ENCODE measurements around the gene APOC1.
A peak's percentile ranks its signal among the peaks of the same experiment; 100 is the strongest.
"Not testable (repeated sequence)": the region's sequence is repeated elsewhere in the genome, so short reads cannot be mapped to it uniquely, and the experiment has no call there.

The APOC1 gene

DNA sequence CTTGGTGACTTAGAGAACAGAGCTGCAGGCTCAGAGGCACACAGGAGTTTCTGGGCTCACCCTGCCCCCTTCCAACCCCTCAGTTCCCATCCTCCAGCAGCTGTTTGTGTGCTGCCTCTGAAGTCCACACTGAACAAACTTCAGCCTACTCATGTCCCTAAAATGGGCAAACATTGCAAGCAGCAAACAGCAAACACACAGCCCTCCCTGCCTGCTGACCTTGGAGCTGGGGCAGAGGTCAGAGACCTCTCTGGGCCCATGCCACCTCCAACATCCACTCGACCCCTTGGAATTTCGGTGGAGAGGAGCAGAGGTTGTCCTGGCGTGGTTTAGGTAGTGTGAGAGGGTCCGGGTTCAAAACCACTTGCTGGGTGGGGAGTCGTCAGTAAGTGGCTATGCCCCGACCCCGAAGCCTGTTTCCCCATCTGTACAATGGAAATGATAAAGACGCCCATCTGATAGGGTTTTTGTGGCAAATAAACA lies 9.9 kb downstream of the APOC1 start:
- DNase-seq, result no peak

DNA sequence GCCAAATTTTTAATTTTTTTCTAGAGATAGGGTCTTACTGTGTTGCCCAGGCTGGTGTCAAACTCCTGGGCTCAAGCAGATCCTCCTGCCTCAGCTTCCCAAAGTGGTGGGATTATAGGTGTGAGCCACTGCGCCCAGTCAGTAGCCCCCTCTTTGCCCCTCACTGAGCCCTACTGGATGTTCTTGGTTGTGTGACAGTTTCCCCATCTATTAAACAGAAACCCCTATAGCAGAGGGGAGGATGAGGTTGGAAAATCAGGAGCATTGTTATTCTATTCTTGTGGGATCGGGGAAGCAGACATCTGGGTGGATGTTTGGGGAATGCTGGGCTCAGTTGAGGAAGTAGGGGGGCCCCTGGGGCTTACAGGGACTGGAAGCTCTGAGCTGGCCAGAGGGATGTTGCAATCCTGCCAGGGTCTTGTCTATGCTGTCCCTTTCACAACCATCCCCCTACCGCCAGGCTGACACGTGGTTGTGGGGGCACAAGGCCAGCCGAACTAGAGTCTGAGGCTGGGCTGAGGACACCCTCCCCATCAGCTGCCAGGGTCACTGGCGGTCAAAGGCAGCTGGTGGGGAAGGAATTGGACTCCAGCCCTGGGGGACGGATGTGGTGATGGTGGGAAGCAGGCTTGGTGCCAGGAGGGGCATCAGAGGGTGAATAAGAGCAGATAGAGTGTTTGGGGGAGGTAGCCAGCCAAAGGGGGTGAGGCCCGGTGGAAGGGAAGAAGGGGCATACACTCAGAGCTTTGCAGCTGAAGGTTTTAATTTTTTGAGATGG lies 10.9 kb downstream of the APOC1 start:
- peak in 1 of 2 donors; percentile 18 for DNase-seq

DNA sequence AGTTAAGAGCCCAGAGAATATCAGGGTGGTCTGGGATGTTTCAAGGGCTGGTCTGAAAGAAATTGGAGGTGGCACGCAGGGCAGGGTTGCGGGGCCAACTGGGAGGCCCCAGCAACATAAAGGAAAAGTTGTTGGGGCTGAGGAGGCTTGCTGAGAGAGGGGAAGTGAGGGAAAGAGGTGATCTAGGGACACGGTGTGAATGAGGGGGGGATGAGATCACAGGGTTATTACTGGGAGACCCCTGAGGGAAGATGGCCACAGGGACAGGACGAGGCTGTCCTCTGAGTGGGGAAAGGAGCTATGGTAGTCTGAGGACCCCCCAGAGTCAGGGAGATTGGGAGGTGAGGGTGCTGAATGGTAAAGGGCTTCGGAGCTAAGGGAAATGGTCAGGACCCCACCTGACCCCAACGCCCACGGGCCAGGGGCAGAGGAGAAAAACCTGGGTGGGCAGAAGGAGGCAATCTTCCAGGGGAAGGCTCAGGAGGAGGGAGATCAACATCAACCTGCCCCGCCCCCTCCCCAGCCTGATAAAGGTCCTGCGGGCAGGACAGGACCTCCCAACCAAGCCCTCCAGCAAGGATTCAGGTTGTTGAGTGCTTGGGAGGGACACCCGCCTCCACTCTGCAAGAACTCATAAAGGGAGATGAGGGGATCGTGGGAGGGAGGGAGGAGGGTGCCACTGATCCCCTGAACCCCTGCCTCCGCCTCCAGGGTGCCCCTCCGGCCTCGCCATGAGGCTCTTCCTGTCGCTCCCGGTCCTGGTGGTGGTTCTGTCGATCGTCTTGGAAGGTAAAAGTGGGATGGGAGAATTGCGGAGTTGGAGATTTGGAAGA lies 12.1 kb downstream of the APOC1 start:
- DNase-seq, result not testable (repeated sequence)

DNA sequence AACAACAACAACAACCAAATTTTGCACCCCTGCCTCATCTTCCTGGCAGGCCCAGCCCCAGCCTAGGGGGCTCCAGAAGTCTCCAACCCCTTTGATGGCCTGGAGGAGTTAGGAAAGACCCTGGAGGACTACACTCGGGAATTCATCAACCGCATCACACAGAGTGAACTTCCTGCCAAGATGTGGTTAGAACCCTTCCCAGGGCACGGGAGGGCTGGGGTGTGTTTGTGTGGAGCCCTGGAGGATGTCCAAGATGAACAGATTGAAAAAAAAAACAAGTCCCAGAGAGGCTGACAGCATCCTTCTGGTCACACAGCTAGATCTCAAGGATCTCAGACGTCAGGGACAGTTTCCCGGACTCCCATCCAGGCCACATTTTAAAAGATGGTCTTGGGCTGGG lies 13.3 kb downstream of the APOC1 start:
- no peak for DNase-seq

DNA sequence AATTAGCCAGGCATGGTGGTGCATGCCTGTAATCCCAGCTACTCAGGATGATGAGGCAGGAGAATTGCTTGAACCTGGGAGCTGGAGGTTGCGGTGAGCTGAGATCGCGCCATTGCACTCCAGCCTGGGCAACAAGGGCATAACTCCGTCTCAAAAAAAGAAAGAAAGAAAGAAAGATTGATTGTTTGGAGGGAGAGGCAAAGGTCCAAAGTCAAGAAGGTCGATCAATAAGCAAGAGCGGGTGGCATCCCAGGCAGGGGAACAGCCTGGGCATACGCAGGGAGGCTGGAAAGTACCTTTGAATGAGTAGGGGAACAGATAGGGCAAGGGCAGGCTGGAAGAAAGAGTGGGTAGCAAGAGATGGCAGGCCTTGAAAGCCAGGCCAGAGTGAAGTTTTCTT lies 15.7 kb downstream of the APOC1 start:
- DNase-seq, result no peak

DNA sequence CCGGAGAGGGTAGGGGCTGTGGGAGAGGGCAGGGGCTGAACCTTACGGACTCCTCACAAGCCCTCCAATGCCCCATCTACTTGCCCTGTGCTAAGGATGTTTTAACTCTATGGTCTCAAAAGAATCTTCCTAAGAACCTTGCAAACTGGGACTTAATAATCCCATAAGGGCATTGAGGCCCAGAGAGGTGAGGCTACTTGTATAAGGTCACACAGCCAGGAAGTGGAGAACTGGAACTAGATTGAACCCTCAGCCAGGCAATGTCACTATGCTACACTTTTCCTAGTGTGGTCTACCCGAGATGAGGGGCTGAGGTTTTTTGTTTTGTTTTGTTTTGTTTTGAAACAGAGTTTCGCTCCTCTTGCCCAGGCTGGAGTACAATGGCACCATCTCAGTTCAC lies 17.1 kb downstream of the APOC1 start:
- DNase-seq, result no peak

DNA sequence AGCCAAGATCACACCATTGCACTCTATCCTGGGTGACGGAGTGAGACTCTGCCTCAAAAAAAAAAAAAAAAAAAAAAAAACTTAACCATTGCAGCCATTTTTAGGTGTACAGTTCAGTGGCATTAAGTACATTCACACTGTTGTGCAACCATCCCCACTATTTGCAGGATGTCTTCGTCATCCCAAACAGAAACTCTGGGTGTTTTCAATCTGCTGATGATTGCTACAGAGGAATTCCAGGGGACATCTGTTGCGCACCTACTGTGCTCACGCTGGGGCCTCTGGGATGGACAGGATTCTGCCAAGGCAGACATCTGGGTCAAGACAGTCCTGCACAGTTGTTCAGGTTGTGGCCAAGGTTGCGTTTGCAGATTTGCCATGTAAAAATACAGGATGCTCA lies 25.3 kb downstream of the APOC1 start:
- DNase-seq, result no peak

DNA sequence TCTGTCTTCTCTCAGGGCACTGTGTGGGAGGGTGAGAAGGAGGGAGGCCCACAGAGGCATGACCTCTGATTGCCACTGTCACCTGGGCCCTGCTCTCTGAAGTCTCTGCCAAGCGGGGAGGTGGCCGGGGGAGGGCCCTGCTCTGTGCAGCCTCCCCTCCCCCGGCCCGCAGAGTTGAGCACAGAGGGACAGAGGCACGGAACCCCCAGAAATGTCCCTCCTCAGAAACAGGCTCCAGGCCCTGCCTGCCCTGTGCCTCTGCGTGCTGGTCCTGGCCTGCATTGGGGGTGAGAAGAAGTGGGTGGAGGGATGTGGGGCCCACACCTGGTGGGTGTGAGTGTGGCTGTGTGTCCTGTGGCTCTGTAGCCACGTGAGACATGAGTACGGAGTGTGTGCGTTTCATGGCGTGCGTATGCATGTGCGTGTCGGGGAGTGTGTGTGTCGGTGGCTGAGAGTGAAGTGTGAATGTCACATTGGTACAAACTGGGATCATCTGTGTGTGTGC lies 27.7 kb downstream of the APOC1 start, which contains the start of gene APOC4:
TSS of gene APOC4 (plus strand) at position 171 of the 505 bp plus-strand sequence. CDS start at position 212, 41 bp downstream.
- DNase-seq, result no peak

DNA sequence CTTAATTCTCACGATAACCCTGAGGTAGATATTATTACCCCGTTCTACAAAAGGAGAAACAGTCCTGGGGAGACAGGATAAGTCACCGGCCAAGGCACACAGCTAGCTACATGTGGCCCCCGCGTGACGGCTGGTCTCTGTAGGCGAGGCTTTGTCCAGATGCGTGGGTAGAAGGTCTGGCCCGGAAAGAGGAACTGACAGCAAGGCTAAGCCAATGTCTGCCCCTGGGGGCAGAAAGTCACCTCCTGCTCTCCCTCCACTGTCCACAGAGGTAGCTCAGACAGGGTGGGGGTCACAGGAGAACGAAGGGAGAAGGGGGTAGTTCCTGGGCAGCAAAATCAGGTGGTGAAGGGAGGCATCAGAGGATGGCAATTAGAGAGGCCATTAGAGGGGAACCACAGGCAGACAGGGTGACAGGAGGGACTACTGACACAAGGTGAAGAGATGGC lies 29.4 kb downstream of the APOC1 start:
- DNase-seq, result peak; percentile 30 to 31

DNA sequence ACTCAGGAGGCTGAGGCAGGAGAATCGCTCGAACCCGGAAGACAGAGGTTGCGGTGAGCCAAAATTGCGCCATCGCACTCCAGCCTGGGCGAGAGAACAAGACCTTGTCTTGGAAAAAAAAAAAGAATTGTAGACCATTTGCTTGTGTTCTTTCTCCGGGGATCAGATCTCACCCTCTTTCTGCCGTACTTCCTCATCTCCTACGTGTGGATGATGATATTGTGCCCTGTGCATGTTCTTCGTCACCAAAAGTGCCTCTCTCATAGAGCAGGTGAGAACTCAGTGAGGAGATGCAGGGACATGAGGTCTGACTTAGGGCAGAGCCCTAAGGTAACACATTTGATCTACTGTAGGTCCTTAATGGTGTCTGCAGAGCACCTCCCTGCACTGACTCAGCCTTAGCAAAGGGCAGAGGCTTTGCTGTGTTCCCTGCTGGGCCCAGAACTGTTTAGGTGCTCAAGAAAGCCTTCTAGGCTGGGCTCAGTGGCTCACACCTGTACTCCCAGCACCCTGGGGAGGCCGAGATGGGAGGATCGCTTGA lies 32.7 kb downstream of the APOC1 start:
- DNase-seq, result no peak

DNA sequence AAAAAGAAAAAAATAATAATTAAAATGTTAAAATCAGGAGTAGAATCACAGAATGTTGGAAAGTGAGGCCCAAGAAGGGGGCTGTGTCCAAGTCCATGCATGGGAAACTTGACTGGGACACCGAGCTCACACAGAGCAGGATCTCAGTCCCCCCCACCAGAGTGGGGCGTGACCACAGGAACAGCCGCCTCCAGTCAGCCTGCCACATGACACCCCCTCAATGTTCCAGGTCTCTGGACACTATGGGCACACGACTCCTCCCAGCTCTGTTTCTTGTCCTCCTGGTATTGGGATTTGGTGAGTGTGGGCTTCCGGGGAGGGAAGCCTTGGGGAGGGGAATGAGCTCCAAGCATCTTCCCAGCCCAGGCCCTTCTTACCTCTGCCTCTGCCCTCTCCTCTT lies 33.8 kb downstream of the APOC1 start:
- no peak for DNase-seq

DNA sequence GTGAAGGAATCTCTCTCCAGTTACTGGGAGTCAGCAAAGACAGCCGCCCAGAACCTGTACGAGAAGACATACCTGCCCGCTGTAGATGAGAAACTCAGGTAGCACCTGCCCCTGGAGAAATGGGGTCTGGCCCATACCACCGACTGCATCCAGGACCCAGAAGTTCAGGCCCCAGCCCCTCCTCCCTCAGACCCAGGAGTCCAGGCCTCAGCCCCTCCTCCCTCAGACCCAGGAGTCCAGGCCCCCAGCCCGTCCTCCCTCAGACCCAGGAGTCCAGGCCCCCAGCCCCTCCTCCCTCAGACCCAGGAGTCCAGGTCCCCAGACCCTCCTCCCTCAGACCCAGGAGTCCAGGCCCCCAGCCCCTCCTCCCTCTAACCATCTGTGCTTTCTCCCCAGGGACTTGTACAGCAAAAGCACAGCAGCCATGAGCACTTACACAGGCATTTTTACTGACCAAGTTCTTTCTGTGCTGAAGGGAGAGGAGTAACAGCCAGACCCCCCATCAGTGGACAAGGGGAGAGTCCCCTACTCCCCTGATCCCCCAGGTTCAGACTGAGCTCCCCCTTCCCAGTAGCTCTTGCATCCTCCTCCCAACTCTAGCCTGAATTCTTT lies 34.5 kb downstream of the APOC1 start:
- no peak for DNase-seq

DNA sequence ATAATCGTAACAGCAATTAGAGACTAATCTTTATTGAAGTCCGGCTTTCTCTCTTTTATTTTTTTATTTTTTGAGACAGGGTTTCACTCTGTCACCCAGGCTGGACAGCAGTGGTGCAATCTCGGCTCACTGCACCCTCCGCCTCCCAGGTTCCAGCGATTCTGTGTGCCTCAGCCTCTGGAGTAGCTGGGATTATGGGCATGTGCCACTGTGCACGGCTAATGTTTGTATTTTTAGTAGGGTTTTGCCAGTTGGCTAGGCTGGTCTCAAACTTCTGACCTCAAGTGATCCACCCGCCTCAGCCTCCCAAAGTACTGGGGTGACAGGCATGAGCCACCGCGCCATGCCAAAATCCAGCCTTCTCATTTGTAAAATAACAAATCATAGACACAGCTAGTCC lies 35.1 kb downstream of the APOC1 start:
- DNase-seq, result no peak

DNA sequence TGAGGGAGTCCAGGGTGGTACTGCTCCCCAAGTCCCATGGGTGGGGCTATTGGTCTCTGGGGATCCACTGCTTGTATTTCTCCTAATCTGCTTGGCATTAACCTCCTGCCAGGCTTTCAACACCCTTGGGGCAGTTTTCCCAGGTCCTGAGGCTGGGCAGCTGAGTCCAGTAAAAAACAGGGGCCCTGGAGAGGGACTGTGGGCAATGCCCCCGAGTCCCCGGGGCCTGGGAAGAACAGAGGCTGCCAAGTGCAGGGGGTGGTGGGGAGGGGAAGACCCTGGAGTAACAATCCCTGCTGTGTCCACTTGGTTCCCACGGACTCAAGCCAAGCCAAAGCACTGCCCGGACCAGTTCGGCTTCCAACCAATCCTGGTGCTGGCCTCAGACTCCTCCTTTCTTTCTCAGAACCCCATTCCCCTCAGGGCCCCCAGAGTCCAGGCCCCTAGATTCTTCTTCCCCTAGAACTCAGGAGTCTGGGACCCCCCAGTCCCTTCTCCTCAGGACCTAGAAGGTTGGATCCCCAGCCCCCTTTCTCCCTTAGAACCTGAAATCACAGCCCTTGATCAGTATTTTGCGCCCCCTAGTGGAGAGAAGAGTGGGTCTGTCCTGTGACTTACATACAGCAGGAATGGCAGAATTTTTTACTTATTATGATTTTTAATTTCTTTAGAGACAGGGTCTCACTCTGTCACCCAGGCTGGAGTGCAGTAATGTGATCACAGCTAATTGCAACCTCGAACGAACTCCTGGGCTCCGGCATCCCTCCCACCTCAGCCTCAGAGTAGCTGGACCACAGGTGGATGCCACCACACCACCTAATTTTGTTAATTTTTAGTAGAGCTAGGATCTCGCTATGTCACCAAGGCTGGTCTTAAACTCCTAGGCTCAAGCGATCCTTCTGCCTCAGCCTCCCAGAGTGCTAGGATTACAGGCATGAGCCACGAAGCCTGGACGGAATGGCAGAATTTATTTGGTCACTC lies 37.1 kb downstream of the APOC1 start:
- DNase-seq, result peak; percentile 15 to 53

DNA sequence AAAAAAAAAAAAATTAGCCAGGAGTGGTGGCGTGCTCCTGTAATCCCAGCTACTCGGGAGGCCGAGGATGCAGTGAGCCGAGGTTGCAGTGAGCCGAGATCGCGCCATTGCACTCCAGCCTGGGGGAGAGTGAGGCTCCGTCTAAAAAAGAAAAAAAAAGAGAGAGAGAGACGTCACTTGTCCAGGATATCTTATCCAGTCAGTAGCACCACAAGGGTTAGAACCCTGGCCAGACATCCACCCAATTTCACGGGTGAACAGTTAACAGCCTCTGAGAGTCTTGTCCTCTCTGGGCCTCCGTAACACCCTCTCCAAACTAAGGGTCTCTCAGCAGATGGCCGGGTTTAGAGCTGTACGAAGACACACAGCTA lies 39.9 kb downstream of the APOC1 start:
- no peak for DNase-seq

DNA sequence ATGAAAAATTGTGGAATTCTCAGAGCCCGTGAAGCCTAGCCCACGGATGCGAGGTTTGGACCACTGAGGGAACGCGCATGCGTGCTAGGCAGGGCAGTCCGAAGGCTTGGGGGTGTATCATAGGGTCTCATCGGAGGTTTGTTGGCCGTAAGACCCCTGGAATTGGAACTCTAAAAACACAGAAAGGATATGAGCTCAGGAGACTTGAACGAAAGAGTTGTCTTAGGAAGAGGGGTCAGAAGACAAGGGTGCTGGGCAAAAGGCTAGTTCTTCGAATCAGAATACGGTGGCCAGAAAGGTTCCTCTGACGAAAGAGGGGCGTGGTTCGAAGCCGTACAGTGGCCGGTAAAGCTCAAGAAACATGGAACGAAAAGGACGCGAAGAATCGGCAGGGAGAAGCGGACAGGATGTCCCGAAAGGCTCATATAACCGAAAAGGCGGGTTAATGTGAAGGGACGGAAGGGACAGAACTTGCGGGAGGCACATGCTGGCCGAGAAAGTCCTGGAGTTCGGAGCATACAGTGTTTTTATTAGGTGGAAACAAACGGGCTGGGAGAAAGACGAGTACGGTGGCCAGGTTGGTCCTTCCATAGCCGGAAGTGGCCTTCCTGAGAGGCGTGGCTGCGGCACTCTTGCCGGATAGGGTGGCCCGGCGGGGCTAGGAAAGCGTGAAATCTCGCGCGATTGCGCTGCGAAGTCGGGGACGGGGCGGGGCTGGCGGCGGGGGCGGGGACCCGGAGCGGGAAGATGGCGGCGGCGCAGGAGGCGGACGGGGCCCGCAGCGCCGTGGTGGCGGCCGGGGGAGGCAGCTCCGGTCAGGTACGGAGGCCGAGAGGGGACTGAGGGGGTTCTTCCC lies 40.5 kb downstream of the APOC1 start, which contains the start of gene CLPTM1:
TSS of gene CLPTM1 (plus strand) at position 732 of the 856 bp plus-strand sequence. CDS start at position 748, 16 bp downstream.
- DNase-seq, result peak; percentile 91 to 97

DNA sequence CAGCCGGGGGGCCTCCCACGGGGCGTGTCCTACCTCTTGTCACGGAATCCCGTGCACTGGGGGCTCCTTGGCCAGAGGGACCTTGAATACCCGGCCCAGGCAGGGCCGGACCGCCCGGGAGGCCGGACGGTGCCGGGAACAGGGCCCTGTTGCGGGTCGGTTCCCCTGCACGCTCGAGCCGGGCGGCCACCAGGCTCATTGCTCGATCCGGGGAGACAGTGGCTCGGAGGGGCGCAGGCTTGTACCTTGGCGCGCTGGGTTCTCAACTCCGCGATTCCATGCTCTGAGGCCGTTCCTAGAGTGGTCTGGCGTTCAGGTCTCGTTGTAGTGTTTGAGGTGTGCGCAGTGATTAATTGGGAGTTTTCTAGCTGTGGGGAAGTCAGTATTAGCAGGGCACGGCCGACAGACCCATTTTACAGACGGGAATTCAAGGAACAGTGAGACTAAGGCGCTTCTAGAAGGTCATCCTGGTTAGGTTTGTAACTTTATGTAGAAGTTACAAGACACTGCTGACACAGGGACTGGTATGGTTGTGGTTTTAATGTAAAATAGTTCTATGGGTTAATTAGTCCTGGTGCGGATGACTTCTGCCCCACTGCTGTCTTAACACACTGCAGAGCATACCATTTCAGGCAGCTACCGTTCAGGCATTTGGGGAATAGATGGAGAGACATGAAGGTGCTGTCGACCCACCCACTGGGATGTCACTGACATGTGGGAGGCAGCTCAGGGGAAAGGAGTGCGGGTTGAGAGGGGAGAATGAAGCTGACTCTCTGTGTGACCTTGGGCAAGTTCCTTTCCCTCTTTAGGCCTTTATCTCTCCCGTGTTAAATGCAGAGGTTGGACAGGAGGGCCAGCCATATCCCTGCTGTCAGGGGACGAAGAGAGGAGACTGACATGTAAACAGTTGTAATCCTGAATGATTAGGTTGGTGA lies 41.4 kb downstream of the APOC1 start:
- no peak for DNase-seq

DNA sequence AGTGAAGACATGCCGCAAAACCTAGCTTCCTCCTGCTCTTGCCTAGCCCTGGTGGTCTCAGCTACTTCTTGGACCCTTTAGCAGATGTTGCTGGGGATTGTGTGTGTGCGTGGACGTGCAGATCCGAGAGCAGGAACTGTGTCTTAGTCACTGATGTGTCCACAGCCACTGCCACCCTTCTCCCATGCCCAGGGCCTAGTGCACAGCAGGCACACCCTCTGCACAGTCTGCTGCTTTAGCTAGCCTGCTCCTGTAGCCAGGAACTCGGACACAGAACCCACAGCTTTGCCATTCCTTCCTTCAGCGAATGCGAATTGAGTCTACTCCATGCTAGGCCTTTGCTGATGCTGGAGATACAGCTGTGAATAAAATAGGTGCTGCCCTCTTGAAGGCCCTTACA lies 43.1 kb downstream of the APOC1 start:
- DNase-seq, result no peak

DNA sequence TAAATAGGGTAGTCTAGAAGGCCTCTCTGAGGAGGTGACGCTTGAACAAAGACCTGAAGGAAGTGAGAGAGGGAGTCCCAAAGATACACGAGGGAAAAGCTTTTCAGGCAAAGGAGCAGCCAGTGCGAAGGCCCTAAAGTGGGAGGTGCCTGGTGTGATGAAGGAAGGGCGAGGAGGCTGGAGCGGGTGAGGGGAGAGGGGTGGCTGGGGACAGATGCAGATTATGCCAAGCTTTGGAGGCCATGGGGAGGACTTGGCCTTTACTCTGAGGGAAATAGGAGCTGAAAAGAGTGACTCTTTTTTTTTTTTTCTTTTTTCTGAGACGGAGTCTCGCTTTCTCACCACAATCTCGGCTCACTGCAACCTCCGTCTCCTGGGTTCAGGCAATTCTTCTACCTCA lies 43.7 kb downstream of the APOC1 start:
- DNase-seq, result no peak

All from bone marrow (tissue), 2 donors.